ENCODE results near the gene PMS2.
"Not testable (repeated sequence)": the region's sequence is repeated elsewhere in the genome, so short reads cannot be mapped to it uniquely, and the experiment has no call there.

Gene PMS2

DNA sequence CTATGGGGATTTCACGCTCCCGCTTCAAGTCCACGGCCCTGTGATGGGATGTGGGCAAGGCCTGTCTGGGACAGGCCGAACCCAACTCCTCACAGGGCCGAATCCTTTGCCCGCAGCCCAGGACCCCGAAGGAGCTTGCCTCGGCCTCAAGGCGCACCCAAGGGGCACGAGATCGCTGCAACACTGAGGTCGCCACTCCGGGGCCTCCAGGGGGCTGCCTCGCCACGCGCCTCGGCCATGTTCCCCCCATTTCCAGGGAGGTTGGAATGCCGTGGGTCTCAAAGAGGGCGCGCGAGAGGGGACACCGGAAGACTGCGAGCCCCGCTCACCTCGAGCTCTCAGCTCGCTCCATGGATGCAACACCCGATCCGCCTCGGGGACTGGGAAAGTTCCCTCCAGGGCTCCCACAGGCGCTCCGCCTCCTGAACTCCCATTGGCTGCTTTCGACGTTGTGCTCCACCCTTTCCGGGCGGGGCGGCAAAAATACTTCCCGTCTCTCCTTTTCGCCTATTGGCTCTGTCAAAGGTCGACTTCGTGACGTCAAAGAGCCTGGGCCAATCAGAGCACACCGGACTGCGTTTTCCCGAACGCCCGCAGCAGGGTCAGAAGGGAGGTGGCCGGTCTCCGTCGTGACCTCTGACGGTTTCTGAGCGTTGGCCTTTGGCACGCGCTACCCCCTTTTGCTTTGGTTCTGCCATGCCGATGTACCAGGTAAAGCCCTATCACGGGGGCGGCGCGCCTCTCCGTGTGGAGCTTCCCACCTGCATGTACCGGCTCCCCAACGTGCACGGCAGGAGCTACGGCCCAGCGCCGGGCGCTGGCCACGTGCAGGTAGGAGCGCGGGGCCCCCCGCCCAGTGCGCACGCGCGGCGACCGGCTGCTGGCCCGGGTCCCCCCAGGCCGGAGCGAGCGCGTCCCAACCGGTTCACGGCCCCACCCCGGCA, at the start of gene PMS2, which contains the start of gene AIMP2:
Gene PMS2, minus strand, starts transcription at position 382 of the 944 bp plus-strand sequence. Its CDS starts 30 bp downstream, at position 352.
Gene AIMP2, plus strand, starts transcription at position 605 of the 944 bp plus-strand sequence. Its CDS starts 92 bp downstream, at position 697.
- peak; percentile 99 for DNase-seq

DNA sequence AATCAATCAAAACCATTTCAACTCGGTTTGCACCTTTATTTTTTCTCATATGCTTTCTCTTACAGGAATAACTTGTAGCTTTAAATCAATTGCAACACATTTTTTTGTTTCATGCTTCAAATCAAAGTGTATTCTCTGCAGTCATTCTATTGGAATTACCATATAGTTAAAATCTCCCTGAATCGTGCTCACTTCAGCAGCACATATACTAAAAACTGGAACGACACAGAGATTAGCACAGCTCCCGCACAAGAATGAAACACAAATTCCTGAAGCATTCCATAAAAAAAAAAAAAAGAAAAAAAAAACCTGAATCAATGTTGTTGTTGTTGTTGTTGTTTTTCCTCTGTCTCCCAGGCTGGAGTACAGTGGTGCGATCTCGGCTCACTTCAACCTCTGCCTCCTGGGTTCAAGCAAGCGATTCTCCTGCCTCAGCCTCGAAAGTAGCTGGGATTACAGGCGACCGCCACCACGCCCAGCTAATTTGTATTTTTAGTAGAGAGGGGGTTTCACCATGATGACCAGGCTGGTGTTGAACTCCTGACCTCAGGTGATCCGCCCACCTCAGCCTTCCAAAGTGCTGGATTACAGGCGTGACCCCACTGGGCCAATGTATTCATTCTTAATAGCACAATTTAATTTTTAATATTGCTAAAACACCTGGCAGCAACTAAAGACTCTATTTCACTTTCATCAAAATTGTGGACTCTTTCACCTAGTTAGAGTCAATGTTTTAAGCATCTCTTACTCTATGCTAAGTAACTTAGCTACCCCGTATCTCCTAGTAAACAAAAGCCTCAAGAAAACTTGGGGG, 48.7 kb upstream of the PMS2 start:
- no peak for DNase-seq

- no peak for DNase-seq
Observed at GRCh38 chr7:6056616-6057015, 47.8 kb upstream of the PMS2 start.

DNA sequence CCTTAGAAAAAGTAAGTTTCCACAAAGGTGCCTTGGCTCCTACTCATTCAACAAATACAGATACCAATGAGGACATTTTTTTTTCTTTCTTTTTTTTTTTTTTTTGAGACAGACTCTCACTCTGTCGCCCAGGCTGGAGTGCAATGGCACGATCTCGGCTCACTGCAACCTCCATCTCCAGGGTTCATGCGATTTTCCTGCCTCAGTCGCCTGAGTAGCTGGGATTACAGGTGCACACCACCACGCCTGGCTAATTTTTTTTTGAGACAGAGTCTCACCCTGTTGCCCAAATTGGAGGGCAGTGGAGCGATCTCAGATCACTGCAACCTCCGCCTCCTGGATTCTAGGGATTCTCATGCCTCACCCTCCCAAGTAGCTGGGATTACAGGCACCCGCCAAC, 42.3 kb upstream of the PMS2 start:
- not testable (repeated sequence) for DNase-seq

DNA sequence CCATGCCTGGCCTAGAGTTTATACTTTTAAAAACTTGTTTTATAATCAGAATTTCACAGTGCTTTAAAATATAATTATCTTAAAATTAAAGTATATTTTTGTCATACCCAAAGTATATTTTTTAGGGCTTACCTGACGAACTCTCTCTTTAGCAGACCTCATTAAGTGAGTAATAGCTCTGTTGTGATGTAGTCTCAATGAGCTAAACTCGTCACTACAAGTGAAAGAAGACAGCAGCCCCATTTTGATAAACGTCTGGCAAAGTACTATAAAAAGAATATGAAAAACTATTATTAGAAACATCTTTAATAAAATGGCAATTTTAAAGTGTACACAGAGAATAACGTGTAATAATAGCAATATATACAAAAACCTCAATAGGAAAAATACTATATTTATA, 40.9 kb upstream of the PMS2 start:
- no peak for DNase-seq

- DNase-seq, result no peak
Observed at GRCh38 chr7:6035686-6036085, 26.8 kb upstream of the PMS2 start.

- no peak for DNase-seq
Observed at GRCh38 chr7:6035165-6035564, 26.3 kb upstream of the PMS2 start.

DNA sequence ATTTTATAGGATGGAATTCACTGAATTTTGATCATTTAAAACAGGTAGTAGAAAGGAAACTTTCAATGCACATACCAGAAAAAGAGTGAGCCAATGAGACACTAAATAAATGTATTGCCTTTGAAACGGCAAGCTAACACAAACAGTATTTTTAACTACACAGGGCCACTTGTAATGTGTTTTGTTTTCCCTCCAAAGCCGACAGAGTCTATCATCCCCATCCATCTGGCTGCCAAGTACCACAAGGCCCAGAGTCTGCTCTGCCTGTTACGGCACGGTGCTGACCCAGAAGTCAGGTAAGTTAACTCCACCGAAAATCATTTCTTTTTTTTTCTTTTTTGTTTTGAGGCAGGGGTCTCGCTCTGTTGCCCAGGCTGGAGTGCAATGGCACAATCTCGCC, 23.8 kb upstream of the PMS2 start:
- DNase-seq, result no peak

DNA sequence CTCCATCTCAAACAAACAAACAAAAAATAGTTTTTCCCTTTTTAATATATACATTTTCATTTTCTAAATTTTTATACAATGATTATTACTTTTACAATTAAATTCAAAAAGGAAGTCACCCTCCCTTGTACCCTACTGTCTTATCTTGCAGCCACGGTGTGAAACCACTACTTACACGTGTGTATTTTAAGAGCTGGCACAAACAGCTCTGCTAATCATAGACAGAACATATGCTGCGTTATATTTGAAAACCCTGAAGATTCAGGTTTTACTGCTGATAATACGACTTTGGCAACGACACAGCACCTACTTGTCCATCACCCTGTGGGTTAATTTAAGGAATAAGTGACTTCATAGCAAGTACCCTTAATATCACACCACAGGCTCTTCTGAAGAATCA, 23.3 kb upstream of the PMS2 start:
- no peak for DNase-seq

DNA sequence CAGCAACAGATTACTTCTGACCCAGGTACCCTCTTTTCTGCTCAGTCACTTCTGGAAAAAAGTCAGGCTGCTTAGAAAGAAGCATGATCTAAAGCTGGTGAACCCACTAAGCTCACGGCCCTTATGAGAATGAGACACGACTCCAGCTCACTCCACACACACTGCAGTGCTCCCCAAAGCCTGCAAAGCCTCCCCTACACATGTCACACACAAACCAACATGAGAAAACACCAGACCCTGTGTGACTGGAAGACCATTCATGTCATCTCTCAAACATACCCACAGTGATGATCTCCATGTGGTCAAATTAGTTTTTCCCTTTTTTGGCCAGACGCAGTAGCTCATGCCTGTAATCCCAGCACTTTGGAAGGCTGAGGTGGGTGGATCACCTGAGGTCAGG, 22.7 kb upstream of the PMS2 start:
- no peak for DNase-seq

DNA sequence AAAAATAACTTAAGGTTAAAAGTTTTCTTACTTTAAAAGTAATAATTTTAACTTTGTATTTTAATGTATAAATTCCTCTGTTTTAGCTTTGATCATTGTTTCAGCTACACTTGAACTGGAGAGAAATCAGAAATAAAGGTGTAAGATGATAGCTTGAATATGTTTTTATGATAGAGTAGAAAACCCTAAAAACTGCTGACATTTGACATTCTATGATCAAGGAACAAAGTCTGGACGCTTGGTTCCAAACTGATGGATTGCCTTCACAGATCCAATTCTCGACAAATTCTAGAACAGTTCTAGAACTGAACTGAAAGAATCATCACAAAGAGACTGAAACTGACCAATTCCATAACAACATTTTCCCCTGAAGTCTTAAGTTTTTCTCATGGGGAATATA, 22.1 kb upstream of the PMS2 start, which contains the start of gene ANKRD61:
Gene ANKRD61, plus strand, starts transcription at position 389 of the 400 bp plus-strand sequence. Its CDS starts 0 bp downstream, at position 389.
- no peak for DNase-seq

- DNase-seq, result no peak
Observed at GRCh38 chr7:6028563-6028962, 19.7 kb upstream of the PMS2 start.

DNA sequence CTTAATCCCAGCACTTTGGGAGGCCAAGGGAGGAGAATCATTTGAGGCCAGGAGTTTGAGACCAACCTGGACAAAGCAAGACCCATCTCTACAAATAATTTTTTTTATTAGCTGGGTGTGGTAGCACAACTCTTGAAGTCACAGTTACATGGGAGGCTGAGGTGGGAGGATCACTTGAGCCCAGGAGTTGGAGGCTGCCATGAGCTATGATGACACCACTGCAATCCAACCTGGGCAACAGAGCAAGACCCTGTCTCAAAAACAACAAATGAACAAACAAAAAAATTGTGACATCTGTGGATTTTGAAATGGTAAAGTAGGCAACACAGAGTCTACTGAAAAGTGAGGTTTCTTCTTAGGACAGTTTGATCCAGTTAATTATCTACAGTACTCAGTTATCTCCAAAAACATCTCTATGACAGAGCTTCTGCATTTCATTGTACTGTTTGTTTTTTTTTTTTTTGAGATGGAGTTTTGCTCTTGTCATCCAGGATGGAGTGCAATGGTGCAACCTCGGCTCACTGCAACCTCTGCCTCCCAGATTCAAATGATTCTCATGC, 19.0 kb upstream of the PMS2 start:
- DNase-seq, result no peak

GRCh38 chr7:6026820-6027311, 18.0 kb upstream of the PMS2 start:
- DNase-seq, result no peak

- DNase-seq, result peak; percentile 34
Observed at GRCh38 chr7:6026011-6026819, 17.4 kb upstream of the PMS2 start.

DNA sequence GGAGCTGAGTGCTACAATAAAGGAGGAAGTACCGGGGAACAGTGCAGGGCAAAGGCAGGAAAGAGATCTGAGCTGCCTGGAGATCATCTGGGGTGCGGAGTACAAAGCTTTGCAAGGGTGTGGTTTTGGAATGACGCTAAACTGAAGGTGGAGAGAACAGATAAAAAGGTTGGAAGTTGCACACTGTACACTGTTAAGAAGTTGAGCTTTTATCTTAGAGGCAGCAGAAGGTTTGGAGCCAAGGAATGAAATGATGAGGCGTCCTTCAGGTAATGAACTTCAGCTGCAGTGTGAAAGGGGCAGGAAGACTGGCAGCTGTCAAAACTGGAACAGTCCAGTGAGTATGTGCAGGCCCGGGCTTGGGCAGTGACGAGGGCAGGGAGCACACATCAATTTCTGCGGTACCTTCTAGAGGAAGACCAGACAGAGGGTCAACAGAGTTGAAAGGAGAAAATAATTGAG, 15.2 kb upstream of the PMS2 start:
- DNase-seq, result no peak

- no peak for DNase-seq
Observed at GRCh38 chr7:6022707-6023106, 13.9 kb upstream of the PMS2 start.

- DNase-seq, result no peak
Observed at GRCh38 chr7:6020371-6021286, 11.8 kb upstream of the PMS2 start.

DNA sequence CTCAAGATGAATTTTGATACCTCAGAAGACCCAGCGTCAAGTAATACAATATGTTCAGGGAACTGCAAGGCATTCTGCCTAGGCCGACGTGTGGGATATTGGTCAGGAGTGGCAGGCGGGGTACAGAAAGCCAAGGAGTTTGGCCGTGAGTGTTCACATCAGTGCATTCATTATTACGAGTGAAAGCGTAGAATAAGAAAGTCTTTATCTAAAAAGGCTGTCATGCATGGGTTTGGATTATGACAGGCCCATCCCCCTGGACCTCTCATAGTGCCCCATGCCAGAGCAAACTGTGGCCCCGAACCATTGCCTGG, 7.8 kb upstream of the PMS2 start:
- no peak for DNase-seq

DNA sequence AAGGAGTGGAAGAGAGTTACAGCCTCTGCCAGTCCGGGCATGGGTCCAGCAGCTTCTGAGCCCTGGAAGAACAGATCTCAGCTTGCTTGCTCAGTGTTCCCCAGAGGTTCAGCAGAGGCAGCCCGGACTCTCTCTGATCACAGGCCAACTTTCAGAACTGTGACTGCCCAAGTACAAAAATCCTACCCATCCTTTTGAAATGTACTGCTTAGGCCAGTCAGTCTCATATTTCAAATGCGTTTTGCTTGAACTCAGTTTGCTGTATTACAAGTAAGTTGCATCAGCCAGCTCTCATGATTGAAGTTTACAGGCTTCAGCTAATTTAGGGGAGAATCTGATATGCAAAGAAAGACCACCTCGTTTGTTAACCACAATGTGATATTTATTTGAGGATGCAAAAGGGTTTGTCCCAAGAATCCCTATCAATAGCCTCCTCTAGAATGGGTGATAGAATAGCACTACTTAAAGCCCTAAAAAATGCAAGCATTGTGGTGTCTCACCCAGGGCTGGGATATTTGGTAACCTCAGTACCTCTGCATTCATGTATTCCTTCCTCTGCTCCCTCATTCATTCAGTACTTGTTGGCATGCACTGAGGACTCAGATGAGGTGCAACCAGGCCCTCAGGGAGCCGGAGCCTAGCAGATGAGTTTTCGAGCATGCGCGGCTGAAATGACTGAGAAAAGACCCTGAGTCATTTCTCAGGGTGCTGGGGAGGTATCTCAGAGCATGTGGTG, 7.2 kb upstream of the PMS2 start:
- DNase-seq, result peak; percentile 8
